Mucosa of descending colon (tissue), 3 donors: ENCODE data around the gene DISP3. TPM values are rescaled to one million over a fixed set of nuclear protein-coding genes. Genes with fewer than 3 reads are reported as not detected.

Experiments used
- ATAC-seq: fragments of 200-7000 bp; cut with Tn5 transposase; one replicate; pipeline ENCODE4 v1.9.1; 2020; ENCODE audit warnings: mild to moderate bottlenecking, moderate library complexity
- DNase-seq, 3 donors: peaks; one replicate each; pipeline ENCODE4 v3.0.0-alpha.2; 2020
- H3K36me3 ChIP-seq: fragments of 200-600 bp; one replicate; pipeline ENCODE4 v1.8.0; 2021; ENCODE audit warnings: low read depth, mild to moderate bottlenecking
- H3K4me1 ChIP-seq: fragments of 200-600 bp; one replicate; pipeline ENCODE4 v1.8.0; 2021; ENCODE audit warnings: low read depth, mild to moderate bottlenecking
- H3K4me3 ChIP-seq: fragments of 200-600 bp; one replicate; pipeline ENCODE4 v1.8.0; 2021; ENCODE audit warnings: mild to moderate bottlenecking
- H3K9me3 ChIP-seq: fragments of 200-600 bp; one replicate; pipeline ENCODE4 v1.8.0; 2021; ENCODE audit warnings: mild to moderate bottlenecking
- CTCF ChIP-seq: fragments of 200-600 bp; IDR thresholded peaks from one replicate; pipeline ENCODE4 v1.8.0; 2022; ENCODE audit warnings: antibody characterized with exemption, mild to moderate bottlenecking
- intact Hi-C, 2 donors: fragments of 100-400 bp; cut with DNase I in 1 of 2; cut with micrococcal nuclease in 1 of 2; formaldehyde crosslinking; loops; one replicate each; pipeline versions ENCODE4 v1.11.0 to v1.11.1; 2022; cut with DNase I, micrococcal nuclease
- total RNA-seq, 3 donors: library from RNA; stranded (reverse); fragmentation: NEBNext Ultra II Directional in 2 of 3; extraction: Animal tissue kit (Norgen Biotek cat#: 25700) in 2 of 3; gene quantifications; one replicate each; pipeline versions ENCODE4 v1.2.1 to v1.2.4, GENCODE V29; 2021 to 2023
- donor health status: DM: no; HTN: no; CAD: no; lungs with moderate emphysema.
- donor health status: DM: no; HTN: no; CAD: no.
- donor health status: DM: no; HTN: yes; CAD: no.

DISP3 gene
- total RNA-seq, 3 donors from 2014 or later = 0.17 to 0.23 (median 0.19) TPM

DNA sequence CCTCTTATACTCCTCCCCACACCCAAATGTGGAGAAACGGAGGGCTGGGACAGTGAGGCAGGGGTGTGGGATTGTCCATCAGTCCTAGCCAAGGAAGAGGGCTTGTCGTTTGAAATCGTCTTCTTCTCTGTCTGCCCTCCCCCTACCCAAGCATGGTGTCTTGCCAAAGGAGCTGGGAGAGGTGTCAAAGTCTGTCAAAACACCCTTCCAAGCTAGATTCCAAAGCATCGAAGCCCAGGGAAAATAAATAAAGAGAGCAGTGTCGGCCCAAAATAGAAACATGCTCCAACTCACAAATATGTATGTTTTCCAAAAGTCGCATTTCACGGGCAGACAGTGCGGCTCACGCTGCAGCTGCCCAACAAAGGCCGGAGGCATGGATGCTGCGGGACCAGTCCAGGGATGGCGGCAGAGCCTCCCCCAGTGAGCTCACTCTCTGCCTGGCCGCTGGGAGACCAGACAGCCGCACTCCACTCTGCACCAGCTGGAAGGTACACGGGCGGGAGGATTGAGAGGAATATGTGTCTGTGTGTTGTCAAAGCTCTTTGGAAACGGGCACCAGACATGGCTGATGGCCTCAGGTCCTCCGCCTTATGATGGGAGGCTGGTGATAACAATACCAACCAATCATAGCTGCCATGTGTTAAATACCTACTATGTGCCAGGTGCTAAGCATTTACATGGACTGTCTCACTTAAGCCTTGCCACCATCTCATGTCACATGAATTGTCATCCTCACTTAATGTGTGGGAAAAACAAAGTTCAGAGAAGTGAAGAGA, 3.9 kb downstream of the DISP3 start:
- Histone ChIP-seq H3K4me1 (peaks cover 7% of the 10 kb centered on the region), H3K9me3 (no peaks in the 10 kb centered on the region), H3K36me3 (no peaks in the 10 kb centered on the region), H3K4me3 (no peak overlapping the region)
- intact Hi-C loops = no loop called here
- no peak for TF ChIP-seq CTCF
- DNase-seq = no peak
- ATAC-seq = no peak

GRCh38 chr1:11483581-11484320, 4.8 kb downstream of the DISP3 start:
- DNase-seq (no peak), ATAC-seq (no peak)
- H3K36me3 ChIP-seq = no peaks in the 10 kb centered on the region
- no peak for TF ChIP-seq CTCF
- no peak overlapping the region for H3K4me3 ChIP-seq
- peaks cover 7% of the 10 kb centered on the region for H3K4me1 ChIP-seq
- intact Hi-C loops = no loop called here
- H3K9me3 ChIP-seq = no peaks in the 10 kb centered on the region

- no peaks in the 10 kb centered on the region for H3K9me3 ChIP-seq
- DNase-seq = no peak
- ATAC-seq = no peak
These were observed 5.3 kb downstream of the DISP3 start for GRCh38 chr1:11484321-11484655.

DNA sequence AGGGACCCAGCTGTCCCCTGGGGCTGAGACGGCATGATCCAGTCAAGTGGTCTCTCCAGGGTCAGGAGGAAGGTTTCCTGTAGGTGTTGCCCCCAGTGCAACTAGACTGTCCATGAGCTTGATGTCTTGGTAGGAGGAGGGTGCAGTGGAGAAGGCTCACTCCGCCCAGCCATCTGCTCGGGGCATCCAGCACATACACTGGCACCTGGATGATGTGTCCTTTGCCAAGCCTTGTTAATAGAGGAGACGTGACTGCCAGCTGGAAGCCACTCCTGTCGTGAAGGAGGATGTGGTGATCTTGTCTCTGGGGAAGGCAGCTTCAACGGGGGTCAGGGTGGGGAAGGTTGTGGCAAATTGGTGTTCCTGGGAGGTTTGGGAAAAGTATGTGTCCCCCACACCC, 6.2 kb downstream of the DISP3 start:
- Histone ChIP-seq H3K9me3 (no peaks in the 10 kb centered on the region), H3K4me1 (no peaks in the 10 kb centered on the region), H3K4me3 (no peak overlapping the region), H3K36me3 (no peaks in the 10 kb centered on the region)
- TF ChIP-seq CTCF = no peak
- intact Hi-C loops = no loop called here
- ATAC-seq = no peak
- no peak for DNase-seq

More at GRCh38 chr1:11484321-11484655, 5.3 kb downstream of the DISP3 start:
- H3K36me3 ChIP-seq = no peaks in the 10 kb centered on the region
- TF ChIP-seq CTCF = no peak
- intact Hi-C loops = no loop called here
- no peak overlapping the region for H3K4me3 ChIP-seq
- H3K4me1 ChIP-seq = peaks cover 2% of the 10 kb centered on the region

DNA sequence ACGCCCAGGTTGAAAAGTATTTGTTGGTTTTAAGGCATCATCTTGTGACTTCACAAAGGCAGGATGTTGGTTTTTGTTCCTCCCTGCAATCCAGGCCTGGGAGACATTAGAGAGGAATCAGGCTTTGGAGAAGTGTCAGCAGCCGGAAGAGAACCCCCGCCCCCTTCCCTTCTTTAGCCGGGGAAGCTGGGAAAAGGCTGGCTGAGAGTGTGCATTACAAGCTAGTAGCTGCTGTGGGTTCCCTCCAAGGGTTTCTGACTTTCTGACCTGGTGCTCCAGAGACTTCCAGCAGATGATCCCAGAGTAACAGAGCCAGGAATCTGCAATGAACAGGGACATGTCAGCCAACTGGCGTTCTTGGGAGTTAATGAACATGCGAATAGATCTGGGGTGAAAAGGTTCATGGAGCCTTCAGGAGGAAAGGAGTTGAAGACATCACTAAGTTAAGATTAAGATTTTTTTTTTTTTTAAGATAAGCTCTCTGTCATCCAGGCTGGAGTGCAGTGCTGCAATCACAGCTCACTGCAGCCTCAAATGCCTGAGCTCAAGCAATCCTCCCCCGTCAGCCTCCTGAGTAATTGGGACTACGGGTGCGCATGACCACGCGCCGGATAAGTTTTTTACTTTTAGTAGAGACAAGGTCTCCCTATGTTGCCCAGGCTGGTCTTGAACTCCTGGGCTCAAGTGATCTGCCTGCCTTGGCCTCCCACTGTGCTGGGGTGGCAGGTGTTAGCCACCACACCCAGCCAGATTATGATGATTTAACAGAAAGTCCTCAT, 7.5 kb downstream of the DISP3 start:
- Histone ChIP-seq H3K9me3 (no peaks in the 10 kb centered on the region), H3K4me1 (no peaks in the 10 kb centered on the region), H3K36me3 (no peaks in the 10 kb centered on the region), H3K4me3 (no peak overlapping the region)
- intact Hi-C loops = no loop called here
- ATAC-seq (no peak), DNase-seq (no peak)
- no peak for TF ChIP-seq CTCF
